ENCODE measurements around the gene THAP12. TPM values are rescaled to one million over a fixed set of nuclear protein-coding genes. Genes with fewer than 3 reads are reported as not detected.

THAP12 gene
- polyA plus RNA-seq, 3 donors from 2014 or later = 55.5 to 68.1 (median 58.6) TPM

- peaks cover 0 to 2% (median 0%) of the 10 kb centered on the region in 3 donors for H3K27me3 Mint-ChIP-seq (ENCODE audit: low read depth in 3 of 3)
- H3K9me3 Mint-ChIP-seq = no peaks in the 10 kb centered on the region
- H3K27ac Mint-ChIP-seq = no peak overlapping the region
- no peak overlapping the region for H3K4me3 Mint-ChIP-seq
- H3K36me3 Mint-ChIP-seq = peaks cover 0 to 4% (median 0%) of the 10 kb centered on the region in 3 donors
- no peaks in the 10 kb centered on the region for H3K4me1 Mint-ChIP-seq
- DNase-seq = no peak
Observed at GRCh38 chr11:76394411-76394810, 13.5 kb upstream of the THAP12 start.

GRCh38 chr11:76392870-76393269 lies 11.9 kb upstream of the THAP12 start:
- DNase-seq = no peak
- H3K9me3 Mint-ChIP-seq = no peaks in the 10 kb centered on the region
- H3K4me3 Mint-ChIP-seq = no peak overlapping the region
- peaks cover 0 to 2% (median 0%) of the 10 kb centered on the region in 3 donors for H3K27me3 Mint-ChIP-seq (ENCODE audit: low read depth in 3 of 3)
- peaks cover 0 to 4% (median 0%) of the 10 kb centered on the region in 3 donors for H3K36me3 Mint-ChIP-seq
- no peak overlapping the region for H3K27ac Mint-ChIP-seq
- no peaks in the 10 kb centered on the region for H3K4me1 Mint-ChIP-seq

GRCh38 chr11:76391811-76392475 lies 11.0 kb upstream of the THAP12 start:
- H3K36me3 Mint-ChIP-seq = peaks cover 0 to 4% (median 0%) of the 10 kb centered on the region in 3 donors
- no peak overlapping the region for H3K4me3 Mint-ChIP-seq
- H3K27me3 Mint-ChIP-seq (ENCODE audit: low read depth in 3 of 3) = peaks cover 0 to 2% (median 0%) of the 10 kb centered on the region in 3 donors
- no peak overlapping the region for H3K27ac Mint-ChIP-seq
- no peak for DNase-seq
- no peaks in the 10 kb centered on the region for H3K4me1 Mint-ChIP-seq
- H3K9me3 Mint-ChIP-seq = no peaks in the 10 kb centered on the region

- Mint-ChIP-seq H3K27me3 (ENCODE audit: low read depth in 3 of 3) (peaks cover 0 to 2% (median 0%) of the 10 kb centered on the region in 3 donors), H3K4me1 (no peaks in the 10 kb centered on the region), H3K4me3 (no peak overlapping the region), H3K27ac (peak overlapping the region in 1 of 6 donors; percentile 40), H3K9me3 (no peaks in the 10 kb centered on the region), H3K36me3 (peaks cover 0 to 4% (median 3%) of the 10 kb centered on the region in 3 donors)
- no peak for DNase-seq
Observed at GRCh38 chr11:76391021-76391420, 10.1 kb upstream of the THAP12 start.

- Mint-ChIP-seq H3K9me3 (no peaks in the 10 kb centered on the region), H3K36me3 (peaks cover 3 to 5% (median 4%) of the 10 kb centered on the region in 3 donors), H3K27me3 (ENCODE audit: low read depth in 3 of 3) (peaks cover 0 to 2% (median 0%) of the 10 kb centered on the region in 3 donors), H3K27ac (no peak overlapping the region), H3K4me1 (no peaks in the 10 kb centered on the region), H3K4me3 (no peak overlapping the region)
- no peak for DNase-seq
Observed at GRCh38 chr11:76388408-76388807, 7.5 kb upstream of the THAP12 start.

GRCh38 chr11:76385903-76386302 lies 5.0 kb upstream of the THAP12 start:
- no peak overlapping the region for H3K4me3 Mint-ChIP-seq
- H3K9me3 Mint-ChIP-seq = no peaks in the 10 kb centered on the region

GRCh38 chr11:76382209-76382608 lies 1.3 kb upstream of the THAP12 start:
- H3K36me3 Mint-ChIP-seq = peaks cover 0 to 5% (median 3%) of the 10 kb centered on the region in 3 donors
- H3K27ac Mint-ChIP-seq = no peak overlapping the region
- H3K27me3 Mint-ChIP-seq (ENCODE audit: low read depth in 3 of 3) = peaks cover 5 to 11% (median 11%) of the 10 kb centered on the region in 3 donors
- H3K4me3 Mint-ChIP-seq = peak overlapping the region; percentile 94 to 96 (median 94)
- no peaks in the 10 kb centered on the region for H3K9me3 Mint-ChIP-seq
- DNase-seq = no peak
- peaks cover 34 to 44% of the 10 kb centered on the region in 2 donors for H3K4me1 Mint-ChIP-seq

More at GRCh38 chr11:76385903-76386302, 5.0 kb upstream of the THAP12 start:
- Mint-ChIP-seq H3K27ac (no peak overlapping the region), H3K4me1 (peaks cover 15 to 17% of the 10 kb centered on the region in 2 donors), H3K36me3 (peaks cover 0 to 5% (median 3%) of the 10 kb centered on the region in 3 donors), H3K27me3 (ENCODE audit: low read depth in 3 of 3) (peaks cover 5 to 6% (median 6%) of the 10 kb centered on the region in 3 donors)
- no peak for DNase-seq

GRCh38 chr11:76380159-76380976 lies 564 bp downstream of the THAP12 start:
- Mint-ChIP-seq H3K27ac (peak overlapping the region; percentile 94 to 98 (median 96)), H3K4me3 (peak overlapping the region; percentile 93 to 98 (median 96)), H3K27me3 (ENCODE audit: low read depth in 3 of 3) (peaks cover 5 to 11% (median 11%) of the 10 kb centered on the region in 3 donors), H3K4me1 (peaks cover 42 to 61% of the 10 kb centered on the region in 2 donors), H3K36me3 (peaks cover 0 to 3% (median 0%) of the 10 kb centered on the region in 3 donors), H3K9me3 (no peaks in the 10 kb centered on the region)
- DNase-seq = peak; percentile 74 to 76 (median 75)

- Mint-ChIP-seq H3K27ac (peak overlapping the region; percentile 94 to 98 (median 96)), H3K4me3 (peak overlapping the region; percentile 93 to 98 (median 96)), H3K36me3 (no peaks in the 10 kb centered on the region), H3K4me1 (peaks cover 45 to 64% of the 10 kb centered on the region in 2 donors), H3K27me3 (ENCODE audit: low read depth in 3 of 3) (peaks cover 5 to 11% (median 11%) of the 10 kb centered on the region in 3 donors), H3K9me3 (no peaks in the 10 kb centered on the region)
- no peak for DNase-seq
Observed at GRCh38 chr11:76379807-76380158, 1.1 kb downstream of the THAP12 start.

- H3K4me3 Mint-ChIP-seq = peak overlapping the region in 1 of 5 donors; percentile 26
- H3K36me3 Mint-ChIP-seq = no peaks in the 10 kb centered on the region
- peaks cover 5 to 11% (median 11%) of the 10 kb centered on the region in 3 donors for H3K27me3 Mint-ChIP-seq (ENCODE audit: low read depth in 3 of 3)
- peak overlapping the region in 3 of 6 donors; percentile 57 to 83 (median 74) for H3K27ac Mint-ChIP-seq
- DNase-seq = no peak
- H3K9me3 Mint-ChIP-seq = no peaks in the 10 kb centered on the region
- H3K4me1 Mint-ChIP-seq = peaks cover 47 to 66% of the 10 kb centered on the region in 2 donors
Observed at GRCh38 chr11:76376746-76377558, 4.0 kb downstream of the THAP12 start.

- no peak for DNase-seq
- H3K27ac Mint-ChIP-seq = peak overlapping the region in 2 of 6 donors; percentile 7 to 70
- H3K9me3 Mint-ChIP-seq = no peaks in the 10 kb centered on the region
- no peaks in the 10 kb centered on the region for H3K36me3 Mint-ChIP-seq
- H3K4me3 Mint-ChIP-seq = no peak overlapping the region
- peaks cover 47 to 63% of the 10 kb centered on the region in 2 donors for H3K4me1 Mint-ChIP-seq
- H3K27me3 Mint-ChIP-seq (ENCODE audit: low read depth in 3 of 3) = no peaks in the 10 kb centered on the region
Observed at GRCh38 chr11:76371170-76371569, 9.8 kb downstream of the THAP12 start.

- Mint-ChIP-seq H3K4me1 (peaks cover 47 to 61% of the 10 kb centered on the region in 2 donors), H3K9me3 (no peaks in the 10 kb centered on the region), H3K4me3 (no peak overlapping the region), H3K27ac (no peak overlapping the region), H3K27me3 (ENCODE audit: low read depth in 3 of 3) (no peaks in the 10 kb centered on the region), H3K36me3 (peaks cover 0 to 5% (median 0%) of the 10 kb centered on the region in 3 donors)
- no peak for DNase-seq
Observed at GRCh38 chr11:76369406-76369805, 11.5 kb downstream of the THAP12 start.

- H3K9me3 Mint-ChIP-seq = no peaks in the 10 kb centered on the region
- H3K36me3 Mint-ChIP-seq = peaks cover 0 to 8% (median 0%) of the 10 kb centered on the region in 3 donors
- H3K4me3 Mint-ChIP-seq = no peak overlapping the region
- no peaks in the 10 kb centered on the region for H3K27me3 Mint-ChIP-seq (ENCODE audit: low read depth in 3 of 3)
- no peak overlapping the region for H3K27ac Mint-ChIP-seq
- no peak for DNase-seq
- H3K4me1 Mint-ChIP-seq = peaks cover 42 to 58% of the 10 kb centered on the region in 2 donors
Observed at GRCh38 chr11:76368490-76368889, 12.4 kb downstream of the THAP12 start.

All from immature natural killer cell (primary cell).